ENCODE results near the gene FBN1.

Gene FBN1

GRCh38 chr15:48556159-48556897, 89.2 kb downstream of the FBN1 start:
- no peak for DNase-seq (ENCODE audit: low read depth in 1 of 2, low spot score in 1 of 2)

DNA sequence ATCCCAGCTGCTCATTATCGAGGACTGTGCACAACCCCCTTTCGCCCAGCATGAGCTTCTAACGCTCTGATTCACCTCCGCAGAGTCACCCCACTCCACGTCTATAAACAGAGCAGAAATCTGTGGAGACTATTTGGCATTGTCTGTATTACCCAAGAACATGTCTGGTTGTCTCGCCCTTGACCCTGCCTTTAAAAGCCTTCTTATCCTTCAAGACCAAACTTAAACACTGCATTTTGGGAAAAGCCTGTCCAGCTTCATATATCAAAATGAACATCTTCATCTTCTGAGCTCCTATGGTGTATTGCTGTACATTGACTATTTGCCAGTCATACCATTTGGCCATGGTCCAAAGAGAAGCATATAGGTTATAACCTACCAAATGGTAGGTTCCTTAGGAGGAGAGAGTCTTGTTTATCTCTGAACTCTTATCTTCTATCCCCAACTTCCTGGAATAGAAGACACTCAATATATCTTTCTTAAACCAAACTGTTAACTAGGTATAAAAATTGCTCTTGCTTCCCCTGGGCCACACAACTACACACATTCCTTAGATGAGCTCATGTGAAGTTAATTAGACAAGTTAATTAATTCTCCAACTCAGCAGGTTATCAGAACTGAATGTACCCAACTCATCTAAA, 90.1 kb downstream of the FBN1 start:
- no peak for DNase-seq (ENCODE audit: low read depth in 1 of 2, low spot score in 1 of 2)

- DNase-seq (ENCODE audit: low read depth in 1 of 2, low spot score in 1 of 2) = no peak
Measured at GRCh38 chr15:48554112-48554511, 91.4 kb downstream of the FBN1 start.

- DNase-seq (ENCODE audit: low read depth in 1 of 2, low spot score in 1 of 2) = no peak
Measured at GRCh38 chr15:48553559-48553958, 92.0 kb downstream of the FBN1 start.

DNA sequence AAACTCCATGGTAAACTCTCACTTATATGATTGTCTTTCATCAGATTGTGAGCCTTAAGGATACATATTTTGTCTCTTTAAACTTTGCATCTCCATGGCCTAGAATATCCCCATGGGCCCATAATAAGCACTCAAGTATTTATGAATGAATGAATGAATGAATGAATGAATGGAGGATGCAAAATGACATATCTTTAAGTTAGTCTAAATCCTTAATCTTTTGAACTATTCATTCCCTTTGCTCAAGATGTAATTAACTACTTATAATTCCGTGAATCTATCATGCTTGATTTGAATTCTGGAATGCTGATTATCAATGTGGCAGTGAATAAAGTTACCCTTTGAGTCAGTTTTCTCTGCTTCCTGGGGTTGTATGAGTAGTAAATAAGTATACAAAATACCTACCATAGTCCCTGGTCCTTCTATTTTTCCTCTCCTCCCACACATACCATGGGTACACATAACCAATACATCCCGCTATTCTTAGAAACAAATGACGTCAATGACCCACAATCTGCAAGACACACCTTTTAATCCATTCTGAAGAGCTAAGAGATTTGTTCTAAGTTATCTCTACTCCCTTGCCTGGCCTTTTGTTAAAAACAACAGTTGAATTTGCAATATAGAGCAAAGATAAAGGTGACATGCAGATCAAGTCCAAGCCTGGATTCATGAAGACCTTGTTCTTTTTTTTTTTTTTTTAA, 94.5 kb downstream of the FBN1 start:
- DNase-seq (ENCODE audit: low read depth in 1 of 2, low spot score in 1 of 2) = no peak

DNA sequence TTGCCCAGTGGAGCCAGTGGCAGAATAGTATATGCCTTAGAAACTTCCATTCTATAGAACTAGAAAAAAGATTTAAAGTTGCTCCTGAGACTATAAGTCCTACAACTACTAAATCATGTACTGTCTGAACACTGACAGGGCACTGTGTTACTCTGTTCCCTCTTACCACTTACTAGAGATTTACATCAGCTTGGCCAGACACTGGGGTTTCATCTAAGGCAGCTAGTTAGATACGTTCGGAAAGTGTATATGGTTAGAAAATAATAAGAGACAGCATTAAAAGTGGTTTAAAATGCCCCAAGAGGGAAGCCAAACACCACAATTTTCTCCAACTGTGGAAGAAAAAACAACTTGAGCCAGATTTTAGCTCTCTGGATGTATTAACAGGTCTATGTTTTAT, 97.1 kb downstream of the FBN1 start:
- no peak for DNase-seq (ENCODE audit: low read depth in 1 of 2, low spot score in 1 of 2)

DNA sequence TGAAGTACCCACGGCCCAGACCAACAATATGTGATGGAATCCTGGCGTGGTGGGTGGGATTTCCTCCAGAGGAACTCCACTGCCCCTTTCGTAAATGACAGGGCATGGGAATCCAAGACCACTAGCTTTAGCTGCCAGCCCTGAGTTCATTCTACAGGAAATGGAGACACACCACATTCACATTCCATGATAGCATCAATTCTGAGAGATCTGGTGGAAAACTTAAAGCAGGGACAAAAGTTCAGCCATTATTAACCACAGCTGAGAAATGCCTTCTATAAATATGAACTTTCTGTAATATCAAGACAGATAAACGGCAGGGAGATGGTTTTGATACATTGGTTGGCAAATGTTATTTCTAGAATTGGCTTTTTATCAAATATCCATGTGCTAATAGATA, 98.2 kb downstream of the FBN1 start:
- DNase-seq (ENCODE audit: low read depth in 1 of 2, low spot score in 1 of 2) = no peak

DNA sequence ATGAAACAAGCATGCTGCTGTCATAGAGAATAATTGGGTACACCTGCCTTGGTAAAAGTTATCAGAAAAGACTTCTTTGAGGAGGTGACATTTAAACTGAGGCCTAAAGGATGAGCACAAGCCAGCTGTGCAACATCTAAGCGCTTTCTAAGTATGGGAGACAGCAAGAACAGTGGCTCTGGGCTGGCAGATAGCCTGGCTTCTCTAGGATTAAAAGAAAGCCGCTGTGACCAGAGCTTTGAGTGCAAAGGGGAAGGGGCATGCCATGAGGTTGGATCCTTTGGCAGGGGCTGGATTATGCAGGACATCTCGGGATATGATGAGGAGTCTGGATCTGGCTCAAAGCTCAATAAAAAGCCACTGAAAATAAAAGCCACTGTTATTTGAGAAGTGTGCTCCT, 99.2 kb downstream of the FBN1 start:
- DNase-seq (ENCODE audit: low read depth in 1 of 2, low spot score in 1 of 2) = no peak

- no peak for DNase-seq (ENCODE audit: low read depth in 1 of 2, low spot score in 1 of 2)
Measured at GRCh38 chr15:48544778-48545177, 100.7 kb downstream of the FBN1 start.

GRCh38 chr15:48541341-48542278, 103.9 kb downstream of the FBN1 start:
- DNase-seq (ENCODE audit: low read depth in 1 of 2, low spot score in 1 of 2) = no peak

- no peak for DNase-seq (ENCODE audit: low read depth in 1 of 2, low spot score in 1 of 2)
Measured at GRCh38 chr15:48540756-48541155, 104.8 kb downstream of the FBN1 start.

GRCh38 chr15:48538941-48539340, 106.6 kb downstream of the FBN1 start:
- no peak for DNase-seq (ENCODE audit: low read depth in 1 of 2, low spot score in 1 of 2)

DNA sequence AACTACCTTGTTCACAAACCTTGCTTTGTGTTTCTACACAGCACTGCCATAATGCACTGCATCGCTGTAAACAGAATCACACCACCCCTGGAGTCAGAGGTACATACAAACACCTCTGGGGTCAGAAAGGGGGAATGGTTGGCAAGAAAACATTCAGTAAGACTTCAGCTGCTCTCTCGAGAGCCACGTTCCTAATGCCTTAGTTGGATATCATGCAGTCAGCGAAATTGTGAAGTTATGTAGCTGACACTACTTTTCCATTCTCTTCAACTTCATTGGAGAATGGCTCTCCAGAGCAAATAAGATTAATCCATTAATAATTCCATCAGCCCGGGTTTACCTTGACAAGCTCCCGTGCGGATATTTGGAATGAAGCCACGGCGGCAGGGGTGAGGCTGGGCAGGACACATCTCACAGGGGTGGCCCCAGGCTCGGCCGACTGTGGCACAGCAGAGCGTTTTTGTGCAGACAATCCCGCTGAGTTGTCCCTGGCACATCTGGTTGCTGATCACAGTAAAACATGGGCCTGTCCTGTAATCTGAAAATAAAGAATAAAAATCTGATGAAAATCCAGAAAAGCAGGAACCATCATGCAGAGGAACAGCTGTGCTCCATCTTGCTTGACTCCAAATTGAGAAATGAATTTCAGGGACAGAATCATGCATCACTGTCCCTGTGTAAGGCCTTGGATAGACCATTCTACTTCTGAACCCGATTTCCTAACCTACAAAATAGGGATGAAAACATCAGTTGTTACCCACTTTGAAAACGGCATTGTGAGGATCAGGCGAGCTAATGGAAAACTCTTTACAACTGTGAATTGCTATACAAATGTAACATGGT, 108.0 kb downstream of the FBN1 start:
- DNase-seq (ENCODE audit: low read depth in 1 of 2, low spot score in 1 of 2) = no peak

- no peak for DNase-seq (ENCODE audit: low read depth in 1 of 2, low spot score in 1 of 2)
Measured at GRCh38 chr15:48536681-48537091, 108.8 kb downstream of the FBN1 start.

GRCh38 chr15:48533982-48534381, 111.5 kb downstream of the FBN1 start:
- no peak for DNase-seq (ENCODE audit: low read depth in 1 of 2, low spot score in 1 of 2)

DNA sequence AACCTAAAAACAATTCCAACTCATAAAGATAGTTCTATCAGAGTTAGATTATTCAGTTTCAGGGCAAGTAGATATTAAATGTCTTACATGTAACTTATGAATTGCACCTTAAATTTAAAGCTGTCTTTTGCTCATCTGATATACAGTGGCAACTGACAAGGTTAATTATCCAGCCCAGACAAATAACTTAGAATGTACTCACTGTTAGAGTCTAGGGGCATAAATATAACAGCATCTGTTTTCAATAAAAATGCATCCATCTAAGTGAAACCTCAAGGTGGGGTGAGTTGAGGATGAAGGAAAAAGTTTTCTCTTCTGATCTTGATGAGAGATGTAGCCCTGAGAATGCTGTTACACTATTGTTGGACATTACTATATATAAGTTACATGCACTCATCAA, 112.6 kb downstream of the FBN1 start:
- no peak for DNase-seq (ENCODE audit: low read depth in 1 of 2, low spot score in 1 of 2)

GRCh38 chr15:48530528-48530927, 115.0 kb downstream of the FBN1 start:
- DNase-seq (ENCODE audit: low read depth in 1 of 2, low spot score in 1 of 2) = no peak

GRCh38 chr15:48528921-48529320, 116.6 kb downstream of the FBN1 start:
- DNase-seq (ENCODE audit: low read depth in 1 of 2, low spot score in 1 of 2) = no peak

GRCh38 chr15:48527517-48527916, 118.0 kb downstream of the FBN1 start:
- no peak for DNase-seq (ENCODE audit: low read depth in 1 of 2, low spot score in 1 of 2)

- DNase-seq (ENCODE audit: low read depth in 1 of 2, low spot score in 1 of 2) = no peak
Measured at GRCh38 chr15:48522911-48523310, 122.6 kb downstream of the FBN1 start.

All from activated CD4-positive, alpha-beta T cell treated with anti-CD3 and anti-CD28 coated beads, Interleukin-2, amount 50 U/mL, for 24 hours (primary cell).